GM19035 (cell line): ENCODE results near the gene SGSH.
"Not testable (repeated sequence)": the region's sequence is repeated elsewhere in the genome, so short reads cannot be mapped to it uniquely, and the experiment has no call there.

Experiments used
- ATAC-seq: cut with Tn5 transposase; IDR thresholded peaks from one replicate; pipeline ENCODE4 v1.9.1; 2021; ENCODE audit not compliant: unreplicated experiment

SGSH gene

DNA sequence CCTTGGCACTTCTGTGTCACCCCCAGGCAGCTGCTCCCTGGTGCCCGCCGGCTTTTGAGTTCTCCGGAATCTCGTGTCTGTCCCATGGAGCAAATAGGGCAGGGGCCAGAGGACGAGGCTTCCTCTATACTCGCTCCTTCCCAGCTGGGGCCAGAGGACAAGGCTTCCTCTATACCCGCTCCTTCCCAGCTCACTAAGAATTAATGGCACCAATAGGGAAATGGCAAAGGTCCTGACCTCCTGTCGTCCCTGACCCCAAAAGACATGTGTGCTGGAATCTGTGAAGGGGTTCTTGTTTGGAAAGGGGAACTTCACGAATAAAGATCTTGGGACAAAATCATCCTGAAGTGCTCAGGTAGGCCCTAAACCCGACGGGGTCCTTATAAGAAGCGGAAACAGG lies 7.6 kb downstream of the SGSH start:
- no peak for ATAC-seq

DNA sequence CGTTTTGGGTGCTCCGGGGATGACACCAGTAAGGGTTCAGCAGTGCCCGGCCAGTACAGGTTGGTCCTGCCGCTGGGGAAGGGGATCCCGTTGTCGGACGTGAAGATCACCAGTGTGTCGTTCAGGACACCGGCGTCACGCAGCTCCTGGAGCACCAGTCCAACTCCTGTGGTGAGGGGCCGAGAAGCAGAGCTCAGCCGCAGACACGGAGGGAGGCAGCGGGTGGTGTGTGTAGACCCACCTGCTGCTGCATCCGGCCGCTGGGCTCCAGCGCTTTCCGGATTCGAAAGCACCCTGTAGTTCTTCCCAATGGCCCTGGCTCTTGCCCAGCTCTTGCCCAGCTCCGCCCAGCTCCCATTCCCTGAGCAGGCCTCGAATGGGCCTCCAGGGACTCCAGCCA lies 8.0 kb downstream of the SGSH start:
- no peak for ATAC-seq

DNA sequence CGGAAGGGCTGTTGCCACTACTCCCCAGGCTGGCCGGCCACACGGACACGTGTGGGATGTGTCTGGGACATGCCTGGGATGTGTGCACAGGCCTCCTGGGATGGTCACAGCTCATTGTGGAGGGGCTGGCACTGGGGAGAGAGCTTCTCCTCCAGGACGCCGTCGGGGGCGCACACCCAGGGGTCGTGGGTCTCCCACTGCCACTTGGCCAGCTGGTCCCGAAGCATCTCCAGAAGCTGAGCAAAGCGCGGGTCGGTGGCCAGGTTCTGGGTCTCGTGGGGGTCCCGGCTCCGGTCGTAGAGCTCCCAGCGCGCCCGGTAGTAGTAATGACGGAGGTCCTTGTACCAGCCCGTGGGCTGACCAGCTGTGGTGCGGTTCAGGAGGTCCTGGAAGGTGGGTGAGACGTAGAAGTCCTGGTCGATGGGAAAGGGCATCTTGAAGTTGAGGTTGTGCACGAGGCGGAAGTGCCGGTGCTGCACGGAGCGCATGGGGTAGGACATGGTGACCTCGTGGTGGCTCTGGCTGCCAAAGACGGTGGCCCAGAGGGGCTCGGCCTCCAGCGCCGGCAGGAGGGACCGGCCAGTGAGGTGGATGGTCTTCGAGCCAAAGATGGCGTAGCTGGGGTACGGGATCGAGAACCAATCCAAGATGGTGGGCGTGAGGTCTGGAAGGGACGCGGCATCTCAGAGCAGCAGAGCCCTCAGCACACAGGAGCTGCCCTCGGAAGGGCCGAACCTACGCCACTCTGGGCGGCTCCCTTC lies 9.6 kb downstream of the SGSH start:
- no peak for ATAC-seq

DNA sequence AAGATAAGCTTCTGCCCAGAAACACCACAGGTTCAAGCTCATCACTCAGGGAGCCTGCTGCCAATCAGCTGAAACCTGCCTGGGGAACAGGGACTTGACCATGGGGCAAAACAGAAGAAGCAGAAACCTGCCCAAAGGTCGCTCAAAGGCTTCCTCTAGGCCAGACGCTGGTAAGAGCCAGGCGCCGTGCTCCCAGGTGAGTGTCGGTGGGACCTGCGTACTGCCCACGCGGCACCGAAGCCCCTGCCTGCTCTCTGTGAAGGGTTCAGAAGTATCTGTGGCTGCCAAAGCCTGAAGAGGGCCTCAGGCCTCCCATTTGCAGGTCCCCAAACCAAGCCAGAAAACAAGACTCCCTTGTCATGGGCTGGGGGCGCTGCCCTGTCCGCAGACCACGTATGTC lies 10.4 kb downstream of the SGSH start:
- ATAC-seq = no peak

DNA sequence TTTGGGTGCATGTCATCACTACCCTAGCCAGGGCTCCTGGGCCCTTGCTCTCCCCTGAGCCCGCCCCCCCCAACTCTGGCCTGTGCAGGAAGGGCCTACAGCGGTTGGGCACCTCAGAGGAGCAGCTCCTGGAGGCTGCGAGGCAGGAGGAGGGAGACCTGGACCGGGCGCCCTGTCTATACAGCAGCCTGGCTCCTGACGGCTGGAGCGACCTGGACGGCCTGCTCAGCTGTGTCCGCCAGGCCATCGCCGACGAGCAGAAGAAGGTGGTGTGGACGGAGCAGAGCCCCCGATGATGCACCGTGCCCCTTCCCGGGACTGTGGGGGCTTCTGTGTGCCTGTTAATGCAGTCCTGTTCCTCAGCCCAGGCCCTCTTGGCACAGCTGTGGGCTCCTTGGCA lies 12.1 kb downstream of the SGSH start:
- no peak for ATAC-seq

DNA sequence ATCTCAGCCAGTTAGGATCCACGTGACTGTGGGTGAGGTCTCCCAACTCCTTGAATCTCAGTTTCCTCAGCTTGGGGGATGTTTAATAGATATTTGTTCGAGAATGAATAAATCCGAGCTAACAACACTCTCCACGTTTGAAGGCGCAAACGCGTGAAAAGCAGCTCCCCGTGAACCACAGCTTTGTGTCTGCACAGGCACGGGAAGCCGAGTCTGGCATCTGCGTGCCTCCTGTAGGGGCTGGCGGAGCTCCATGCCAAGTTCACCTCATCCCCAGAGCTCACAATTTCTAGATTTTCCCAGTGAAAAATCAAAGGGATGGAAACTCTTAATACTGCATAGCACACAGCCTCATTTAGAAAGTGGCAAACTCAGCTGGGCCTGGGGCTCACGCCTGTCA lies 14.3 kb downstream of the SGSH start:
- ATAC-seq = no peak

DNA sequence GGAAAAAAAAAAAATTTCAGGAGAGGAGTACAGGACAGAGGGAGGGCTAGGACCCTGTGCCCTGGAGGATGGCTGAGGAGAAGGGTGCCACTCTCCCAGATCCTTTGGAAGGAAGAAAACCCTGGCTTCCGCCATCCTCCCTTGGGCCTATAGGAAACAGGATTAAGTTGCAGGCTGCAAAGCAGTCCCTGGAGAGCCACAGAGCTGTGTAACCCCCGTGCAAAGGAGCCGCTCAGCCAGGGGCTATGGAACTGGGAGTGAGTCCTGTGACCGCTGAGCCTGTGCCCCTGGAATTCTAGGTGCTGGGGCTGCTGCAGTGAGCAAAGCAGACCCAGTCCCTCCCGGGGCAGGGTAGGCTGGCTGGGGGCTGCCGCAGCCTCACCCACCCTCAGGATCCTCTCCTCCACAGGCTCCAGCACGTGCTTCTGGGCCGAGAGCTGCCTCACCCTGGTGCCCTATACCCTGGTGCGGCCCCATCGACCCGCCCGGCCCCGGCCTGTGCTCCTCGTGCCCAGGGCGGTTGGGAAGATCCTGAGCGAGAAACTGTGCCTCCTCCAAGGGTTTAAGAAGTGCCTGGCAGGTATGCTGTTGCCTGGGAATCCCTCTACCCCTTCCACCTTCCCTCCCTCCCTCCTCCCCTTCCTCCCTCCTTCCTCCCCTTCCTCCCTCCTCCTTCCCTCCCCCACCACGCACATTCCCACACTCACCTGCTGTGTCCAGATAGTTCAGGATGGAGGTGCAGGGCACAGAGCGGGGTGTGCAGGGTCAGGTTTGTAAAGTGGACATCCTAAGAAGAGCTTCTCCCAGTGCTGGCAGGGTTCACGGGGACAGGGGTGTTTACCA lies 15.3 kb downstream of the SGSH start:
- ATAC-seq = no peak

DNA sequence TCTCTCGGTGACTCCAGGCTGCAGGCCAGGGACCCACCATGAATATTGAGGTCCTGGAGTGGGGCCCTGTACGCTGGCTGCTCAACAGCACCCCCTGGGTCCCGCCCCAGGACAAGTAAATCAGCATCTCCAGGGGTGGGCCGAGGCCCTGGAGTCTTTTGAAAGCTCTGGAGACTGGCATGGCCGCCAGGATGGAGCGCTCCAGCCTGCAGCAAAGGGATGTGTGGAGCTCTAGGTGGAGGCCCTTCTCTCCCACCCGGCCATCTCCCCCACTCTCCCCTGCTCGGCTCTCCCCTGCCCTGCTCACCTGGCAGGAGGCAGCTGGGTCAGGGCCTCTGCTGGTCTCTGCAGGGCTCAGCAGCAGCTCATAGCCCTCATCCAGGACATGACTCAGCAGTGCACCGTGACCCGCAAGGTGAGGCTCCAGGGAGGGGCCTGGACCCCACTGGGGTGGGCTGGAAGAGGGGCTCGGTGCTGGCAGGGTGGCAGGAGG lies 16.6 kb downstream of the SGSH start:
- ATAC-seq = no peak

DNA sequence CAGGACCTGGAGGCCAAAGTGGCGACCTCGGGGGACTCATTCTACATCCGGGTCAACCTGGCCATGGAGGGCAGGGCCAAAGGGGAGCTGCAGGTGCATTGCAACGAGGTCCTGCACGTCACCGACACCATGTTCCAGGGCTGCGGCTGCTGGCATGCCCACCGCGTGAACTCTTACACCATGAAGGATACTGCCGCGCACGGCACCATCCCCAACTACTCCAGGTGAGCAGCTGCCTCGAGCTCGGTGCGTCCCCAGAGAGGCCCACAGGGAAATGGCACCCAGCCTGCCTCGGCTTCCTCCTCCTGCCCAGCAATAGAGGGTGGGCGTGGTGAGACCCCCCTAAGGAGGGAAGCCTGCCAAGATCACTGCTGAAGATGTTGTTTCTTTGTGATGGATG lies 17.9 kb downstream of the SGSH start:
- no peak for ATAC-seq

DNA sequence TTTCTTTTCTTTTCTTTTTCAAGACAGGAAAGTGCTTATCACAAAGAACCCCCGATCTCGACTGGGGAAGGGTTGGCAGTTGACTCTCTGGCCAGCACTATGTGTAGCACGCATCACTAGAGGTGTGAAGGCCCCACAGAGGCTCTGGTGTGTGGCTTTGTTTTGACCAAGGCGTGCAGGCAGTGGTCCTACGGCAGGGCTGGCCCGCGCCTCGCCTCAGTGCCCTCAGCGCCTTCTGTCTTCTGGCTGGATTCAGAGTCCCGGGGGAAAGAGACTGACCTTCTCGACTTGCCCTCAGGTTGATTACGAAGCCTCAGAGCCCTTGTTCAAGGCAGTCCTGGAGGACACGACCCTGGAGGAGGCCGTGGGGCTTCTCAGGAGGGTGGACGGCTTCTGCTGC lies 18.7 kb downstream of the SGSH start:
- ATAC-seq = no peak

DNA sequence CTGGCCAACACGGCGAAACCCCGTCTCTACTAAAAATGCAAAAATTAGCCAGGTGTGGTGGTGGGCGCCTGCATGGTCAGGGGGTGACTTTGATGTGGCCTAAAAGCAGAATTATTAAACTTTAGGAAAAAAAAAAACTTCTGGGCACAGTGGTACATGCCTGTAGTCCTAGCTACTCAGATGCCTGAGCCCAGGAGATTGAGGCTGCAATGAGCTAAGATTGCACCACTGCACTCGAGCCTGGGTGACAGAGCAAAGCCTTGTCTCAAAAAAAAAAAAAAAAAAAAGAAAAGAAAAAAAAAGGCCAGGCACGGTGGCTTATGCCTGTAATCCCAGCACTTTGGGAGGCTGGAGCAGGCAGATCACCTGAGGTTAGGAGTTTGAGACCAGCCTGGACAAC lies 20.8 kb downstream of the SGSH start:
- not testable (repeated sequence) for ATAC-seq

DNA sequence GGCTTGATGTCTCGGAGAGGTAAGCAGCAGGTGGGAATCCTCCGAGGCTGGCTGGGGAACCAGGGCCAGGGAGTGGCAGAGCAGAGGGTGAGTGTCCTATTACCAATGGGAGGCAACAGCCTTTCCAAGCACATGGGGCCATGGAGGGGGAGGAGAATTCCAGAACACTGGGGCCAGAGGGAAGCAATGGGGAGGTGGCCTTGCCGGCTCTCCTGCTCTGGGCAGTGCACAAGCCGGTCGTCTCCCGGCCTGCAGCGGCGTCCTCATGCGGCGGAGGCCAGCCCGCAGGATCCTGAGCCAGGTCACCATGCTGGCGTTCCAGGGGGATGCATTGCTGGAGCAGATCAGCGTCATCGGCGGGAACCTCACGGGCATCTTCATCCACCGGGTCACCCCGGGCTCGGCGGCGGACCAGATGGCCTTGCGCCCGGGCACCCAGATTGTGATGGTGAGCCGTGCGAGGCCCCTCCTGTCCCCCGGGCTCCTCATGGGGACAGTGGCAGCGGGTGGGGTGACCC lies 21.9 kb downstream of the SGSH start:
- ATAC-seq = no peak

DNA sequence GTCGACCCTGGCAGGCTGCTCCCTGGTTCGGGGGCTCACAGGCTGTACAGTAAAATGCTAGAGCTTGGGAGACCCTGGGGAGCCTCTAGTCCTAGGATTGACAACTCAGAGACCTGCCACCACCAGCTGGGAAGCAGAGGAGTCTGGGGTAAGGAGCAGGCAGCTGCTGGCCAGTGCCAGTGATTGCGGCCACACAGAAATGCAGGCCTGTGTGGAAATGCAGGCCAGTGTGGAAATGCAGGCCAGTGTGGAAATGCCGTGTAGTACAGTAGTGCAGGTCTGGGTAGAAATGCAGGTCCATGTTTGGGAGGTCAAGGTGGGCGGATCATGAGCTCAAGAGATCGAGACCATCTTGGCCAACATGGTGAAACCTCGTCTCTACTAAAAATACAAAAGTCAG lies 23.5 kb downstream of the SGSH start:
- no peak for ATAC-seq

DNA sequence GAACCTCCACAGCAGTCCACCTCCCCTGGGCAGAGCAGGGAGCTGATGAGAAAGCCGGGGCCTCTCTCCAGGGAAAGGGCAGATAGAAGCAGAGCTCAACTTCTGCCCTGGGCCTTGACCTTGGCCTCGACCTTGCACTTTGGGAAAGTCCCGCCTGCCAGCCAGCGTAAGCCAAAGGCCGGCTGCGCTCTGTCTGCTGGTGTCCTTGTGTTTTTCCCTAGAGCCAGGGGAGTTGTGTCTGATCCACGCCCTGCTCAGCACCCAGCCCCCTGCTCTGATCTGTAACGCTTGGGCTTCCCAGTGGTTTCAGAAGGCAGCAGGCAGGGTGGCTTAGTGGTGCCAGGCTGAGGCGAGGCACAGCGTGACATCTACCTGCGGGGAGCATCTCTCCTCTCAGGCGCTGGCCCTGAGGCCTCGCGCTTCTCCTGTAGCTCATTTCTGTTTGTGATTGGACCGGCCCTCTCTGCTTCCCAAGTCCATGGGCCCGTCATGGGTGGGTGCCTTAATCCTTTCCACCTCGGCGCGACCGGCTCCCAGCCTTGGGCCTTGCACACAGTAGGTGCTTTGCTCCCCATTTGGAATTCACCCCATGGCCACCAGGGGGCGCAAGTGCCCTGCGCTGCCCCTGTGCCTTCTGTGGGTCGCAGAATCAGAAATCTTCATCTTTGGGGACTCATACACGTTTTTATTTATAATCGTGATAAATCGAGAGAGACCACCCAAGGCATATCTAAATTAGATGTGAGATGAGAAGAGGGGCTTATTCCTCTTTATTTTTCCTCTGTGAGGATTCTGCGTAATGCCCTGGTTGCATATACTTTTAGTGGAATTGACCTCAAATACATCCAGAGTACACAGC lies 24.2 kb downstream of the SGSH start:
- no peak for ATAC-seq

DNA sequence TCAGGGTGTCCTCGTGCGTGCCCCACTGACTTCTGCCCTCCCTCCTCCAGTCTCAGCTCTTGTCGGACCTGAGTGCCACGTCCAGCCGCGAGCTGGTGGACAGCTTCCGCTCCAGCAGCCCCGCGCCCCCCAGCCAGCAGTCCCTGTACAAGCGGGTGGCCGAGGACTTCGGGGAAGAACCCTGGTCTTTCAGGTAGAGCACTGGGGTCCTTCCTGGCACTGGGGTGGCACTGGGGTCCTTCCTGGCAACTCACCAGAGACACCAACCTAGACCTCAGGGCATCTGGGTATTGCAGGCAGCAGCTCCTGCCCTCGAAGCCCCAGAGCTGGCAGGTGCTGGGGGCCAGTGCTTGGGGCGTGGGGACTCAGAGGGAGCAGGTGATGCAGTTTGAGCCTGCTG lies 25.0 kb downstream of the SGSH start:
- no peak for ATAC-seq

DNA sequence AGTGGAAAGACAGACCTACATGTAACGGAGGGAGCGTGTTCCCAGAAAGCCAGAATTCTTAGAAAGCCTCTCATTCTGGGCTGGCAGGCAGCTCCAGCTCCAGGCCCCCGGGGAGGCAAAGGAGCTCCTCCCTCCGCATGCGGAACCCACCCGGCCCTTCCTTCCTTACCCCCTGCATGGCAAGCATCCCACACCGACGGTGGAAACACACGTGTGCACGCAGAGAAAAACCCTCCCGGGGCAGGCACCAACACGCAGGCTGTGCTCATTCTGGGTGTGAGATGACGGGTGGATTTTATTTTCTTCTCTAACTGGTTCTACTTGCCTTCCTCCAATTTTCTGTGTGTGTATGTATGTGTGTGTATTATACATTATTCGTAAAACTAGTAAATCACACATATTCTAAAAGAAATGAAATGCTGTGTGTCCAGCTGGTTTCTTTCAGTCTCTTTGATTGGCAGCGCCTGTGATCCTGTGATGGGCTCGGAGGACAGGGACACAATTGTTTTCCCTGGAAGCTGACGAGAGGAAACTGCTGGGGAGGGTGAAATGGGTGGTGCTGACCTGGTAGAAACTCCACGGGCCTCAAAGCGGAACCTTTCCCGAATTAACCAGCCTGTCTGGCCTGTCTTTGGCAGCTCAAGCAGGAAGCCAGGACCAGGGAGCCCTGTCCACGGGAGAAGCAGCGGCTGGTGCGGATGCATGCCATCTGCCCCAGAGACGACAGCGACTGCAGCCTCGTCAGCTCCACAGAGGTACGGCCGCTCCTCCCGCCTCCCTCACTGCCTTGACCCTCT lies 28.1 kb downstream of the SGSH start:
- ATAC-seq = no peak

DNA sequence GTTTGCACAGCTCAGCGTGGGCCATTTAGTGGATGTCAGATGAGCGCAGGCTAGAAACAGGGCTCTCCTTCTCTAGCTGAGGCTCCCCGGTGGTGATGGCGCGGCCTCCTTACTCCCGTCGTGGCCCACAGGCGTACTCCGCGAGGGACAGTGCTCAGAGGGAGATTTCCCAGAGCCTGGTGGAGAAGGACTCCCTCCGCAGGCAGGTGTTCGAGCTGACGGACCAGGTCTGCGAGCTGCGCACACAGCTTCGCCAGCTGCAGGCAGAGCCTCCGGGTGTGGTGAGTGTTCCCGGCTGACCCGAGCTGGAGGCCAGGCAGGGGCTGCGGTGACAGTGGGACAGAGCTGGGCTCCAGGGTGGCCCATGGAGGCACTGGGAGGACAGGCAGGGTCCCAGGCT lies 28.9 kb downstream of the SGSH start:
- no peak for ATAC-seq

DNA sequence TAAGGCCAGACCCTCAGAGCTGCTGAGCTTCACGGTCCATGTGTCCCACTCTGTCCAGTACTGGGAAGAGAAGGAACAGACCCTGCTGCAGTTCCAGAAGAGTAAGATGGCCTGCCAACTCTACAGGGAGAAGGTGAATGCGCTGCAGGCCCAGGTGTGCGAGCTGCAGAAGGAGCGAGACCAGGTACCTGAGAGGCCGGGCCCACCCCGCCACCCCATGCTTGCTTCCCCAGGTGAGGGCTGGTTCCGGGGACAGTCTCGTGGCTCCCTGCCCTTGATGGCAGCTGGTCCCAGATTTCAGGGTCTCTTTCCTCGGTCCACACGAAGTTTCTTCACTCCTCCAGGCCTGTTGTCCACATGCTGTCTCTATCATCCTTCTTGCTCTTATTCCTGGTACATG lies 29.4 kb downstream of the SGSH start:
- ATAC-seq = no peak

DNA sequence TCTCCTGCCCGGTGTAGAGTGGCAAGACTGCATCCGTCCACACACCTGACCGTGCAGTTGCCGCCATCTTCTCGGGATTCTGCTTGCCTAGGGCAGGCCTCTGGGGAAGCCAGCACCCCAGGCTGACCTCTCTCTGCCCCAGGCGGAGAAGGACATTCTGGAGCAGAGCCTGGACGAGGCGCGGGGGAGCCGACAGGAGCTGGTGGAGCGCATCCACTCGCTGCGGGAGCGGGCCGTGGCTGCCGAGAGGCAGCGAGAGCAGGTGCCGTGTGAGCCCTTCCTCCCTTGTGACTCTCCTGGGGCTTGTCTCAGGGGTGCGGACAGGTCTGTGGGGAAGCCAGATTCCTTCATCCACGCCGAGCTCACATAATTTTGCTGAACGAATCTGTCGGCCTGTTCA lies 30.5 kb downstream of the SGSH start:
- no peak for ATAC-seq

DNA sequence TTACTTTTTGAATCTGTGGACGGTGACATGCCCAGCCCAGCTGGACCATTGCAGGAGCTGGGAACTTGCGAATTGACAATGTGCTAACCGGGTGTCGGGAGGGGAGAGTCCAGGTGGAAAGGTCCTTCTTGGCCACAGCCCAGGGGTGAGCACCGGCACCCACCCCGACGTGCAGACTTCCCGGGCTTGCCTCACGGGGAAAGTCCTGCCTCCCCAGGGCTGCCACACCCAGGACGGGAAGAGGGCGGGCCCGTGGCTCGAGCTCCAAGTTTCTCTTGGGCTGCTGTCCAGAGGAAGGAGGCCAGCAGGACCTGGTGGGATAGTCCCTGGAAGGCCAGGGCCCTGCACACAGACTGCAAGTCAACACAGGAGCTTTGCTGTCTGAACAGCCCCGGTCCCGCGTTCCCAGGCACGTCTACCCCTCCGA lies 32.6 kb downstream of the SGSH start:
- no peak for ATAC-seq
